ENCODE data around the gene SNX20. TPM values are rescaled to one million over a fixed set of nuclear protein-coding genes. Genes with fewer than 3 reads are reported as not detected.
A peak's percentile ranks its signal among the peaks of the same experiment; 100 is the strongest.

The SNX20 gene
- total and polyA plus RNA-seq, 2 of the 13 experiments (the other 11 are each of a cell fraction or from before 2014, with no cell fraction given) = not detected

- TF ChIP-seq HOXA5 (CRISPR knock-in tag; IDR thresholded peaks at IDR 0.05) (0 out of 2 replicates have a peak, but pooled peaks have one; percentile 21), U2AF2 (IDR thresholded peaks at IDR 0.05; ENCODE audit: low read depth, low read length) (no peak), GLI4 (CRISPR knock-in tag; IDR thresholded peaks at IDR 0.05; ENCODE audit: borderline replicate concordance) (peak; percentile 45; the same call in 1 of the 2 replicates), SALL1 (CRISPR knock-in tag; IDR thresholded peaks at IDR 0.05) (peak; percentile 44), HNF1B (CRISPR knock-in tag; IDR thresholded peaks at IDR 0.05) (peak; percentile 56; the same call in 1 of the 2 replicates), ZBTB10 (CRISPR knock-in tag; IDR thresholded peaks at IDR 0.05; ENCODE audit: borderline replicate concordance) (no peak), CEBPB (IDR thresholded peaks at IDR 0.05; ENCODE audit: borderline replicate concordance, low read depth, low read length) (peak; percentile 24; the same call in 1 of the 2 replicates), JUN (CRISPR knock-in tag; IDR thresholded peaks at IDR 0.05) (no peak), ZNF263 (CRISPR knock-in tag; IDR thresholded peaks at IDR 0.05) (peak; percentile 78), KLF12 (CRISPR knock-in tag; IDR thresholded peaks at IDR 0.05; ENCODE audit: borderline replicate concordance) (no peak), ZNF510 (CRISPR knock-in tag; IDR thresholded peaks at IDR 0.05; ENCODE audit: low read depth) (no peak), ZNF350 (CRISPR knock-in tag; IDR thresholded peaks at IDR 0.05; ENCODE audit: borderline replicate concordance, low read depth) (0 out of 2 replicates have a peak, but pooled peaks have one; percentile 19), DMAP1 (CRISPR knock-in tag; IDR thresholded peaks at IDR 0.05) (0 out of 2 replicates have a peak, but pooled peaks have one; percentile 19), ZBTB40 (IDR thresholded peaks at IDR 0.05) (no peak), ZBTB40 (CRISPR knock-in tag; IDR thresholded peaks at IDR 0.05) (peak; percentile 19; the same call in 1 of the 2 replicates)
Measured at GRCh38 chr16:50719401-50720337, 38.6 kb upstream of the SNX20 start (continued).

Measured in HepG2 (cell line).